GM23338 (cell line): ENCODE results near the gene SIRPB2. TPM values are rescaled to one million over a fixed set of nuclear protein-coding genes. Genes with fewer than 3 reads are reported as not detected.

ENCODE experiments used
- ATAC-seq: fragments of 200-7000 bp; cut with Tn5 transposase; 3 replicates; pipeline ENCODE4 v1.9.1; 2020
- DNase-seq: peaks from one replicate; pipeline ENCODE4 v3.0.0-alpha.2; 2015; ENCODE audit warnings: low spot score
- H2AFZ ChIP-seq: fragments of 200-600 bp; sonication (generic); 2 replicates; pipeline ENCODE4 v1.8.0; 2016; ENCODE audit warnings: antibody characterized with exemption, mild to moderate bottlenecking, moderate library complexity
- H3F3A ChIP-seq: fragments of 200-600 bp; sonication (generic); replicated peaks from 2 replicates; pipeline ENCODE4 v1.8.0; 2017; ENCODE audit warnings: antibody characterized with exemption, mixed run types, low read depth
- H3K27ac ChIP-seq: fragments of 200-600 bp; sonication (generic); 2 replicates; pipeline ENCODE4 v1.6.1; 2016; ENCODE audit warnings: low read depth
- H3K27me3 ChIP-seq: fragments of 200-600 bp; sonication (generic); 2 replicates; pipeline ENCODE4 v1.8.0; 2016; ENCODE audit warnings: mild to moderate bottlenecking, mixed run types, moderate library complexity; ENCODE audit not compliant: insufficient read depth
- H3K36me3 ChIP-seq: fragments of 200-600 bp; sonication (generic); 2 replicates; pipeline ENCODE4 v1.8.0; 2016; ENCODE audit warnings: mild to moderate bottlenecking; ENCODE audit not compliant: insufficient read depth
- H3K4me1 ChIP-seq: fragments of 200-600 bp; sonication (generic); 2 replicates; pipeline ENCODE4 v1.8.0; 2016; ENCODE audit warnings: mild to moderate bottlenecking, moderate library complexity; ENCODE audit not compliant: insufficient read depth
- H3K4me2 ChIP-seq: fragments of 200-600 bp; sonication (generic); 2 replicates; pipeline ENCODE4 v1.7.1; 2017; ENCODE audit warnings: mixed run types
- H3K4me3 ChIP-seq: fragments of 200-600 bp; sonication (generic); 2 replicates; pipeline ENCODE4 v1.6.1; 2016; ENCODE audit warnings: mixed run types
- H3K79me2 ChIP-seq: fragments of 200-600 bp; sonication (generic); replicated peaks from 2 replicates; pipeline ENCODE4 v1.8.0; 2017; ENCODE audit warnings: mild to moderate bottlenecking; ENCODE audit not compliant: insufficient read depth
- H3K9me2 ChIP-seq: fragments of 200-600 bp; sonication (generic); 2 replicates; pipeline ENCODE4 v1.8.0; 2017; ENCODE audit not compliant: insufficient read depth
- H4K20me1 ChIP-seq: fragments of 200-600 bp; sonication (generic); replicated peaks from 2 replicates; pipeline ENCODE4 v1.8.0; 2017; ENCODE audit warnings: mild to moderate bottlenecking; ENCODE audit not compliant: insufficient read depth
- H3K27ac Mint-ChIP-seq: 2 replicates; pipeline ENCODE4 v1.8.0; 2020; ENCODE audit warnings: inconsistent platforms, mild to moderate bottlenecking, moderate library complexity, mixed read lengths
- H3K27me3 Mint-ChIP-seq: 3 replicates; pipeline ENCODE4 v1.8.0; 2022; ENCODE audit warnings: low read depth, mild to moderate bottlenecking, moderate library complexity, mixed read lengths, inconsistent platforms; ENCODE audit not compliant: insufficient read depth, poor library complexity
- H3K36me3 Mint-ChIP-seq: 3 replicates; pipeline ENCODE4 v1.8.0; 2021; ENCODE audit warnings: low read depth, mild to moderate bottlenecking, inconsistent platforms, moderate library complexity, mixed read lengths
- H3K4me1 Mint-ChIP-seq: 3 replicates; pipeline ENCODE4 v1.8.0; 2020; ENCODE audit warnings: mild to moderate bottlenecking, inconsistent platforms, mixed read lengths
- H3K4me3 Mint-ChIP-seq: 3 replicates; pipeline ENCODE4 v1.8.0; 2021; ENCODE audit warnings: moderate library complexity, mild to moderate bottlenecking, inconsistent platforms, mixed read lengths
- H3K9me3 Mint-ChIP-seq: 3 replicates; pipeline ENCODE4 v1.8.0; 2020; ENCODE audit warnings: moderate library complexity, mild to moderate bottlenecking, inconsistent platforms, mixed read lengths
- EZH2phosphoT487 ChIP-seq: fragments of 200-600 bp; sonication (generic); IDR thresholded peaks from one replicate; pipeline ENCODE4 v1.8.1; 2018; ENCODE audit warnings: antibody characterized with exemption; ENCODE audit not compliant: unreplicated experiment
- NANOG ChIP-seq: IDR thresholded peaks from 2 replicates; pipeline ENCODE4 v1.6.1; 2016; ENCODE audit warnings: antibody characterized with exemption, borderline replicate concordance
- POLR2AphosphoS5 ChIP-seq: IDR thresholded peaks from 2 replicates; pipeline ENCODE4 v1.6.1; 2016; ENCODE audit warnings: antibody characterized with exemption, low read depth
- STAT1 ChIP-seq: IDR thresholded peaks from one replicate; pipeline ENCODE4 v1.6.1; 2016; ENCODE audit warnings: antibody characterized with exemption; ENCODE audit not compliant: unreplicated experiment
- ZNF114 ChIP-seq: fragments of 250-450 bp; sonication (Bioruptor Pico); IDR thresholded peaks from 2 replicates; pipeline ENCODE4 v1.5.0; 2020; ENCODE audit warnings: mild to moderate bottlenecking, moderate library complexity
- polyA plus RNA-seq: library from polyadenylated mRNA; unstranded; fragments of >200 nt; fragmentation: Nextera tagmentation; extraction: Ambion mirVana; gene quantifications from 2 replicates; pipeline ENCODE4 v1.2.1, GENCODE V29; 2016
- total RNA-seq: library from RNA; depleted of rRNA; stranded (reverse); fragments of >200 nt; shearing (Covaris generic); gene quantifications from 2 replicates; pipeline ENCODE4 v1.2.3, GENCODE V29; 2014
- TF ChIP-seq, protein P1 (sequence below), 2 experiments: fragments of 200-600 bp in 1 of 2; sonication (generic) in 1 of 2; conservative IDR thresholded peaks; 2 replicates each; pipeline versions ENCODE4 v1.5.1 to v1.6.1; 2016 to 2017; ENCODE audit warnings: antibody characterized with exemption in 2 of 2, low read depth in 2 of 2, mild to moderate bottlenecking in 2 of 2, moderate library complexity in 1 of 2
- TF ChIP-seq, protein P2 (sequence below): IDR thresholded peaks from one replicate; pipeline ENCODE4 v1.6.1; 2018; ENCODE audit warnings: antibody characterized with exemption; ENCODE audit not compliant: unreplicated experiment
- TF ChIP-seq, protein P3 (sequence below): fragments of 250-450 bp; sonication (Bioruptor Pico); IDR thresholded peaks from 2 replicates; pipeline ENCODE4 v1.5.0; 2020; ENCODE audit warnings: mild to moderate bottlenecking, moderate library complexity

SIRPB2 gene
- total and polyA plus RNA-seq, 2 experiments from 2014 or later, result 0.29 TPM; not detected in 1

DNA sequence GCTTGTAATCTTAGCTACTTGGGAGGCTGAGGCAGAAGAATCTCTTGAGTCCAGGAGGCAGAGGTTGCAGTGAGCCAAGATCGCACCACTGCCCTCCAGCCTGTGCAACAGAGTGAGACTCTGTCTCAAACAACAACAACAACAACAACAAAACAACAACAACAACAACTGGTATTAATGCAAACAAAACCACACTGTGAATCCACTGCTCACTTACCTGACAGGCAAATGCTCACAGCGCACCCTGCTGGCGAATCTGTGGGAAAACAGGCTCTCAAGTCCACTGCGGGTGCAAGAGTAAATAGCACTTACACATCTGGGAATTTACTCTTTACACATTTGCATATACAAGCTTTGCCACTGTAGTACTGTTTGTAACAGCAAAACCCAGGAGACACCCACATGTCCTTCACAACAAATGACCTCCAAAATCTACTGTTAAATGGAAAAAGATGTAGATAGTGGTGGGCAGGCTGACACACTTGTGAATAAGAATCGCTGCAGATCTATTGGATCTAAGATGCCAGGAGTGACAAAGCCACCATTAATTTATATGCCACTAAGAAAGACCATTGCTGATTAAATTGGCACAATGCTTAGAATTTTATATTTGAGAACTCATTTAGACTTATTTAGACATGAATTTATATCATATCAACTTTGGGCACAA, 53.9 kb downstream of the SIRPB2 start:
- no peak overlapping the region for H3K4me2 ChIP-seq
- peak; percentile 75 for DNase-seq
- H3K36me3 Mint-ChIP-seq, result peaks cover 36% of the 10 kb centered on the region
- H3K27ac Mint-ChIP-seq, result no peak overlapping the region
- H3K9me3 Mint-ChIP-seq, result peaks cover 24% of the 10 kb centered on the region
- no peaks in the 10 kb centered on the region for H3K9me2 ChIP-seq
- H3K27me3 Mint-ChIP-seq, result peaks cover 10% of the 10 kb centered on the region
- H3K4me3 Mint-ChIP-seq, result no peak overlapping the region
- no peaks in the 10 kb centered on the region for H3K4me1 ChIP-seq
- no peaks in the 10 kb centered on the region for H3F3A ChIP-seq
- H3K36me3 ChIP-seq, result peaks cover under 1% of the 10 kb centered on the region; the same call in 1 of the 2 replicates
- no peaks in the 10 kb centered on the region; the same call in 1 of the 2 replicates for H4K20me1 ChIP-seq
- H3K4me3 ChIP-seq, result no peak overlapping the region
- no peaks in the 10 kb centered on the region for H3K79me2 ChIP-seq
- ATAC-seq, result peak; percentile 68
- H3K4me1 Mint-ChIP-seq, result peaks cover 9% of the 10 kb centered on the region; the same call in 2 of the 3 replicates
- H2AFZ ChIP-seq, result no peak overlapping the region
- no peak for TF ChIP-seq NANOG
- TF ChIP-seq, protein P1, sequence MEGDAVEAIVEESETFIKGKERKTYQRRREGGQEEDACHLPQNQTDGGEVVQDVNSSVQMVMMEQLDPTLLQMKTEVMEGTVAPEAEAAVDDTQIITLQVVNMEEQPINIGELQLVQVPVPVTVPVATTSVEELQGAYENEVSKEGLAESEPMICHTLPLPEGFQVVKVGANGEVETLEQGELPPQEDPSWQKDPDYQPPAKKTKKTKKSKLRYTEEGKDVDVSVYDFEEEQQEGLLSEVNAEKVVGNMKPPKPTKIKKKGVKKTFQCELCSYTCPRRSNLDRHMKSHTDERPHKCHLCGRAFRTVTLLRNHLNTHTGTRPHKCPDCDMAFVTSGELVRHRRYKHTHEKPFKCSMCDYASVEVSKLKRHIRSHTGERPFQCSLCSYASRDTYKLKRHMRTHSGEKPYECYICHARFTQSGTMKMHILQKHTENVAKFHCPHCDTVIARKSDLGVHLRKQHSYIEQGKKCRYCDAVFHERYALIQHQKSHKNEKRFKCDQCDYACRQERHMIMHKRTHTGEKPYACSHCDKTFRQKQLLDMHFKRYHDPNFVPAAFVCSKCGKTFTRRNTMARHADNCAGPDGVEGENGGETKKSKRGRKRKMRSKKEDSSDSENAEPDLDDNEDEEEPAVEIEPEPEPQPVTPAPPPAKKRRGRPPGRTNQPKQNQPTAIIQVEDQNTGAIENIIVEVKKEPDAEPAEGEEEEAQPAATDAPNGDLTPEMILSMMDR (conservative IDR thresholded peaks at IDR 0.05; ENCODE audit: low read depth in 2 of 2), result peak; percentile 96
- H3K27me3 ChIP-seq, result no peaks in the 10 kb centered on the region
- no peak overlapping the region for H3K27ac ChIP-seq

DNA sequence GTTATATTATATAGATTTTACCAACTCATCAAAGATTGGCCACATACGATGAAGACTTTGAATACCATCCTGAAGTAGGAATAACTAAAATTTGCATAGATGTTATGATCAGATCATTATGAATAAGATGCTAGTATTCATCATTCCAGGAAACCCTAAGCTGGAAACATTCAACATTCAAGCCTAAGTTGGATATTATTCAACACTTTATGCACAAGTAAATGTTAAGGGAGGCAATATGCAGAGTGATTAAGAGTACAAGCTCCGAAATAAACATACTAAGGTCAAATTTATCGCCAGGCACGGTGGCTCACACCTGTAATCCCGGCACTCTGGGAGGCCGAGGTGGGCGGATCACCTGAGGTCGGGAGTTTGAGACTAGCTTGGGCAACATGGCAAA, 55.0 kb downstream of the SIRPB2 start:
- H3K36me3 ChIP-seq, result no peaks in the 10 kb centered on the region; the same call in 1 of the 2 replicates
- H4K20me1 ChIP-seq, result no peaks in the 10 kb centered on the region; the same call in 1 of the 2 replicates
- no peak overlapping the region for H2AFZ ChIP-seq
- H3K27ac ChIP-seq, result no peak overlapping the region
- H3K9me2 ChIP-seq, result no peaks in the 10 kb centered on the region
- Mint-ChIP-seq H3K4me3 (no peak overlapping the region), H3K27ac (no peak overlapping the region), H3K36me3 (peaks cover 36% of the 10 kb centered on the region), H3K27me3 (peaks cover 9% of the 10 kb centered on the region), H3K4me1 (peaks cover 16% of the 10 kb centered on the region), H3K9me3 (peaks cover 33% of the 10 kb centered on the region)
- no peak overlapping the region for H3K4me3 ChIP-seq
- peaks cover 11% of the 10 kb centered on the region for H3K4me1 ChIP-seq
- H3F3A ChIP-seq, result no peaks in the 10 kb centered on the region
- no peaks in the 10 kb centered on the region for H3K79me2 ChIP-seq
- H3K27me3 ChIP-seq, result no peaks in the 10 kb centered on the region
- ATAC-seq, result no peak
- no peak overlapping the region for H3K4me2 ChIP-seq
- no peak for DNase-seq
- no peak for TF ChIP-seq POLR2AphosphoS5
- TF ChIP-seq, protein P2, sequence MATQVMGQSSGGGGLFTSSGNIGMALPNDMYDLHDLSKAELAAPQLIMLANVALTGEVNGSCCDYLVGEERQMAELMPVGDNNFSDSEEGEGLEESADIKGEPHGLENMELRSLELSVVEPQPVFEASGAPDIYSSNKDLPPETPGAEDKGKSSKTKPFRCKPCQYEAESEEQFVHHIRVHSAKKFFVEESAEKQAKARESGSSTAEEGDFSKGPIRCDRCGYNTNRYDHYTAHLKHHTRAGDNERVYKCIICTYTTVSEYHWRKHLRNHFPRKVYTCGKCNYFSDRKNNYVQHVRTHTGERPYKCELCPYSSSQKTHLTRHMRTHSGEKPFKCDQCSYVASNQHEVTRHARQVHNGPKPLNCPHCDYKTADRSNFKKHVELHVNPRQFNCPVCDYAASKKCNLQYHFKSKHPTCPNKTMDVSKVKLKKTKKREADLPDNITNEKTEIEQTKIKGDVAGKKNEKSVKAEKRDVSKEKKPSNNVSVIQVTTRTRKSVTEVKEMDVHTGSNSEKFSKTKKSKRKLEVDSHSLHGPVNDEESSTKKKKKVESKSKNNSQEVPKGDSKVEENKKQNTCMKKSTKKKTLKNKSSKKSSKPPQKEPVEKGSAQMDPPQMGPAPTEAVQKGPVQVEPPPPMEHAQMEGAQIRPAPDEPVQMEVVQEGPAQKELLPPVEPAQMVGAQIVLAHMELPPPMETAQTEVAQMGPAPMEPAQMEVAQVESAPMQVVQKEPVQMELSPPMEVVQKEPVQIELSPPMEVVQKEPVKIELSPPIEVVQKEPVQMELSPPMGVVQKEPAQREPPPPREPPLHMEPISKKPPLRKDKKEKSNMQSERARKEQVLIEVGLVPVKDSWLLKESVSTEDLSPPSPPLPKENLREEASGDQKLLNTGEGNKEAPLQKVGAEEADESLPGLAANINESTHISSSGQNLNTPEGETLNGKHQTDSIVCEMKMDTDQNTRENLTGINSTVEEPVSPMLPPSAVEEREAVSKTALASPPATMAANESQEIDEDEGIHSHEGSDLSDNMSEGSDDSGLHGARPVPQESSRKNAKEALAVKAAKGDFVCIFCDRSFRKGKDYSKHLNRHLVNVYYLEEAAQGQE, result no peak
- no peak for TF ChIP-seq STAT1
- no peak for TF ChIP-seq NANOG
- no peak for TF ChIP-seq EZH2phosphoT487
- TF ChIP-seq, protein P3, sequence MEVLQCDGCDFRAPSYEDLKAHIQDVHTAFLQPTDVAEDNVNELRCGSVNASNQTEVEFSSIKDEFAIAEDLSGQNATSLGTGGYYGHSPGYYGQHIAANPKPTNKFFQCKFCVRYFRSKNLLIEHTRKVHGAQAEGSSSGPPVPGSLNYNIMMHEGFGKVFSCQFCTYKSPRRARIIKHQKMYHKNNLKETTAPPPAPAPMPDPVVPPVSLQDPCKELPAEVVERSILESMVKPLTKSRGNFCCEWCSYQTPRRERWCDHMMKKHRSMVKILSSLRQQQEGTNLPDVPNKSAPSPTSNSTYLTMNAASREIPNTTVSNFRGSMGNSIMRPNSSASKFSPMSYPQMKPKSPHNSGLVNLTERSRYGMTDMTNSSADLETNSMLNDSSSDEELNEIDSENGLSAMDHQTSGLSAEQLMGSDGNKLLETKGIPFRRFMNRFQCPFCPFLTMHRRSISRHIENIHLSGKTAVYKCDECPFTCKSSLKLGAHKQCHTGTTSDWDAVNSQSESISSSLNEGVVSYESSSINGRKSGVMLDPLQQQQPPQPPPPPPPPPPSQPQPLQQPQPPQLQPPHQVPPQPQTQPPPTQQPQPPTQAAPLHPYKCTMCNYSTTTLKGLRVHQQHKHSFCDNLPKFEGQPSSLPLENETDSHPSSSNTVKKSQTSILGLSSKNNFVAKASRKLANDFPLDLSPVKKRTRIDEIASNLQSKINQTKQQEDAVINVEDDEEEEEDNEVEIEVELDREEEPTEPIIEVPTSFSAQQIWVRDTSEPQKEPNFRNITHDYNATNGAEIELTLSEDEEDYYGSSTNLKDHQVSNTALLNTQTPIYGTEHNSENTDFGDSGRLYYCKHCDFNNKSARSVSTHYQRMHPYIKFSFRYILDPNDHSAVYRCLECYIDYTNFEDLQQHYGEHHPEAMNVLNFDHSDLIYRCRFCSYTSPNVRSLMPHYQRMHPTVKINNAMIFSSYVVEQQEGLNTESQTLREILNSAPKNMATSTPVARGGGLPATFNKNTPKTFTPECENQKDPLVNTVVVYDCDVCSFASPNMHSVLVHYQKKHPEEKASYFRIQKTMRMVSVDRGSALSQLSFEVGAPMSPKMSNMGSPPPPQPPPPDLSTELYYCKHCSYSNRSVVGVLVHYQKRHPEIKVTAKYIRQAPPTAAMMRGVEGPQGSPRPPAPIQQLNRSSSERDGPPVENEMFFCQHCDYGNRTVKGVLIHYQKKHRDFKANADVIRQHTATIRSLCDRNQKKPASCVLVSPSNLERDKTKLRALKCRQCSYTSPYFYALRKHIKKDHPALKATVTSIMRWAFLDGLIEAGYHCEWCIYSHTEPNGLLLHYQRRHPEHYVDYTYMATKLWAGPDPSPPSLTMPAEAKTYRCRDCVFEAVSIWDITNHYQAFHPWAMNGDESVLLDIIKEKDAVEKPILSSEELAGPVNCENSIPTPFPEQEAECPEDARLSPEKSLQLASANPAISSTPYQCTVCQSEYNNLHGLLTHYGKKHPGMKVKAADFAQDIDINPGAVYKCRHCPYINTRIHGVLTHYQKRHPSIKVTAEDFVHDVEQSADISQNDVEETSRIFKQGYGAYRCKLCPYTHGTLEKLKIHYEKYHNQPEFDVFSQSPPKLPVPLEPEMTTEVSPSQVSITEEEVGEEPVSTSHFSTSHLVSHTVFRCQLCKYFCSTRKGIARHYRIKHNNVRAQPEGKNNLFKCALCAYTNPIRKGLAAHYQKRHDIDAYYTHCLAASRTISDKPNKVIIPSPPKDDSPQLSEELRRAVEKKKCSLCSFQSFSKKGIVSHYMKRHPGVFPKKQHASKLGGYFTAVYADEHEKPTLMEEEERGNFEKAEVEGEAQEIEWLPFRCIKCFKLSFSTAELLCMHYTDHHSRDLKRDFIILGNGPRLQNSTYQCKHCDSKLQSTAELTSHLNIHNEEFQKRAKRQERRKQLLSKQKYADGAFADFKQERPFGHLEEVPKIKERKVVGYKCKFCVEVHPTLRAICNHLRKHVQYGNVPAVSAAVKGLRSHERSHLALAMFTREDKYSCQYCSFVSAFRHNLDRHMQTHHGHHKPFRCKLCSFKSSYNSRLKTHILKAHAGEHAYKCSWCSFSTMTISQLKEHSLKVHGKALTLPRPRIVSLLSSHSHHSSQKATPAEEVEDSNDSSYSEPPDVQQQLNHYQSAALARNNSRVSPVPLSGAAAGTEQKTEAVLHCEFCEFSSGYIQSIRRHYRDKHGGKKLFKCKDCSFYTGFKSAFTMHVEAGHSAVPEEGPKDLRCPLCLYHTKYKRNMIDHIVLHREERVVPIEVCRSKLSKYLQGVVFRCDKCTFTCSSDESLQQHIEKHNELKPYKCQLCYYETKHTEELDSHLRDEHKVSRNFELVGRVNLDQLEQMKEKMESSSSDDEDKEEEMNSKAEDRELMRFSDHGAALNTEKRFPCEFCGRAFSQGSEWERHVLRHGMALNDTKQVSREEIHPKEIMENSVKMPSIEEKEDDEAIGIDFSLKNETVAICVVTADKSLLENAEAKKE (CRISPR knock-in tag), result no peak
- TF ChIP-seq ZNF114 (CRISPR knock-in tag), result no peak
